DND-41 (cell line): ENCODE data around the gene NF1.

Experiments used
- CTCF ChIP-seq: IDR thresholded peaks from 2 replicates; pipeline ENCODE4 v1.5.1; 2012; ENCODE audit warnings: borderline replicate concordance, low read length, moderate library complexity, mild to moderate bottlenecking; ENCODE audit not compliant: poor library complexity, severe bottlenecking; ENCODE audit errors: extremely low read depth
- EZH2 ChIP-seq: IDR thresholded peaks from 3 replicates; pipeline ENCODE4 v1.6.1; 2012; ENCODE audit warnings: borderline replicate concordance, low read depth, mild to moderate bottlenecking, moderate library complexity, low read length, inconsistent platforms; ENCODE audit not compliant: severe bottlenecking

- TF ChIP-seq CTCF, result peak; percentile 4
- TF ChIP-seq EZH2, result no peak
Observed at GRCh38 chr17:31095236-31096105, 694 bp downstream of the NF1 start.
